Epithelial cell of esophagus (primary cell): ENCODE measurements around the gene EXTL1.

Source experiments
- DNase-seq: peaks from one replicate; pipeline ENCODE4 v3.0.0; 2010; ENCODE audit warnings: low read depth
- H3K4me3 ChIP-seq: 2 replicates; pipeline ENCODE4 v1.5.1; 2011; ENCODE audit warnings: mild to moderate bottlenecking, low read length, control low read depth
- TF ChIP-seq, protein P1 (sequence below): IDR thresholded peaks from 2 replicates; pipeline ENCODE4 v1.5.1; 2011; ENCODE audit warnings: low read depth, mild to moderate bottlenecking, low read length, control low read depth, inconsistent platforms; ENCODE audit not compliant: insufficient read depth; ENCODE audit errors: missing control alignments

EXTL1 gene

DNA sequence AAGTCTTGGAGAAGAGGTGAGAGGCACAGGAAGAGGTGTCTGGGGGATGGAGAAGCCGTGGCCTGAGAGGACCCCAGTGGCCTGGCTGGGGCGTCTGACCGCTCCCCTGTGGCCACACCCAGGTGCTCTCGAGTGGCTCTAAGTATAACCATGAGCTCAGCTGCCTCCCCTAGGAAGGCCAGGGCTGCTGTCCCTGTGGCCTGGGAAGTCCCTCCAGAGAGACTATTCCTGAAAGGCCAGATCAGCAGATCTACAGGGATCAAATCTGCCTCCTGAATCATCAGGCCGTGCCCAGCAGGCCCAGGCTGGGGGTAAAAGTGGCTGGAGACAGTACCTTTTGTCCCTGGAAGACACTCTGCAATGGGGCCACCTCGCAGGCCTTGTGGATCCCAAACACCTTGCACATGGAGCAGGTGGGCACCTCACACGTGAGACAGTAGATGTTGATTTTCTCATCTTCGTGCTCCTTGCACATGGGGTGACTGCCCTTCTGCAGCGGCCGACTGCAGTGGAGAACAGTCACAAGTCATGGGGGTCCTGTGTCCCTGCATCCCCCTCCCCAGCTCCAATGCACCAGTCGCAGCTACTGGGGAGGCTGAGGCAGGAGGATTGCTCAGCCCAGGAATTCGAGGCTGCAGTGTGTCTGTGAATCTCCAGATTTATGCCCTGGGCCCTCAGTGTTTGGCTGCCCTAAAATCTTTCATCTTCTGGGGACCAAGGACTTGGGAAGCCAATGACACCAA is 39.4 kb downstream of the EXTL1 start:
- DNase-seq, result no peak
- TF ChIP-seq, protein P1, sequence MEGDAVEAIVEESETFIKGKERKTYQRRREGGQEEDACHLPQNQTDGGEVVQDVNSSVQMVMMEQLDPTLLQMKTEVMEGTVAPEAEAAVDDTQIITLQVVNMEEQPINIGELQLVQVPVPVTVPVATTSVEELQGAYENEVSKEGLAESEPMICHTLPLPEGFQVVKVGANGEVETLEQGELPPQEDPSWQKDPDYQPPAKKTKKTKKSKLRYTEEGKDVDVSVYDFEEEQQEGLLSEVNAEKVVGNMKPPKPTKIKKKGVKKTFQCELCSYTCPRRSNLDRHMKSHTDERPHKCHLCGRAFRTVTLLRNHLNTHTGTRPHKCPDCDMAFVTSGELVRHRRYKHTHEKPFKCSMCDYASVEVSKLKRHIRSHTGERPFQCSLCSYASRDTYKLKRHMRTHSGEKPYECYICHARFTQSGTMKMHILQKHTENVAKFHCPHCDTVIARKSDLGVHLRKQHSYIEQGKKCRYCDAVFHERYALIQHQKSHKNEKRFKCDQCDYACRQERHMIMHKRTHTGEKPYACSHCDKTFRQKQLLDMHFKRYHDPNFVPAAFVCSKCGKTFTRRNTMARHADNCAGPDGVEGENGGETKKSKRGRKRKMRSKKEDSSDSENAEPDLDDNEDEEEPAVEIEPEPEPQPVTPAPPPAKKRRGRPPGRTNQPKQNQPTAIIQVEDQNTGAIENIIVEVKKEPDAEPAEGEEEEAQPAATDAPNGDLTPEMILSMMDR, result no peak
- no peak overlapping the region for H3K4me3 ChIP-seq

DNA sequence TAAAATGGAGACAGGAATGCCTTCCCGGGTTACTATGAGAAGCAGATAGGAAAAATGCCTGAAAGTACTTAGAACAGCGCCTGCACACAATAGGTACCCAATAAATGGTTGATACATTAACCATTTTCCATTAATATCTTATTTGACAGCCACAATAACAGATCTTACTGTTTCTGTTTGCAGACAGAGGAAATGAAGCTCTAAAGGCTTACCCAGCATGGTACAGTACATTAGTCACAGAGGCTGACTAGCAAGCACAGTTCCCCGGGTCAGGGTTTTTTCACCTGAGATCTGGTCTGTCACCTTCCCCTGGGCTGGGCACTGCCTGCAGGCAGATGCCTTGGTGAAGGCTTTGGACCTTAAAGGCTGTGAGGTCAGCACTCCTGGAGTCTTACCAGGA is 43.0 kb downstream of the EXTL1 start:
- H3K4me3 ChIP-seq, result no peak overlapping the region
- peak; percentile 51 for DNase-seq
- TF ChIP-seq, protein P1, result no peak

DNA sequence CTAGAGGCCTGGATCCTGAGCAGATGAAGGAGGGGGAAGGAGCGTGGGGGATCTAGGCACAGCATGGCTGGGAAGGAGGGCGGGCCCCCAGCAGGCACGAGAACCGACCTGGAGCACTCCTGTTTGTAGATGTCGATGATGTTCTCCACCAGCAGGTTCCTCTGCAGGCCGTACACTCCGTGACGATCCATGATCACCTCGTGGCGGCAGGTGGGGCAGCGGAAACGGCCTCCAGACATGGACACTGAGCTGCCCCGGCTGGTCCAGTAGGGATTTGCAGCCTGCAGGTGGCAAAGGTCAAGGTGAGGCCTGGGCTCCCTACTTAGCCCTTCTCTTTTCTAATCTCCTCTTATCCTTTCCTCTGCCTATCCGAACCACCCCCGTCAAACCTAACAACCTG is 44.6 kb downstream of the EXTL1 start:
- TF ChIP-seq, protein P1, result no peak

DNA sequence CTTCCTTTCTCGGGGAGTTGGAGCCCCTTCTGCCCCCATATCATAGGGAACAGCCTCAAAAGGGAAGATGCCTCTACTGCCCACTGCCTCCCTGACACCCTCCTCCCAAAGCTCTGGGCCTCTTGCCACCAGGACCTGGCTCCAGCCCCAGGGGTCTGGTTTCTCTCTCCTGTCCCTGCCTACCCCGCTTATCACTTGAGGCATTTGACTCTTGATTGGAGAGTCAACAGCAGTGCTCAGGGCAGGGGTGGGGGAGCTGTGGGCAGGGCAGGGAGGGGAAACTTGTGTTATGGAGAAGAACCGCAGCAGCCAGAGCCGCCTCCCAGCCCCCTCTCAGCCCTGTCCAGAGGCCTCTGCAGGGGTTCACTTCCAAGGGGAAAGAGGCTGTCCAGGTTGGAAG is 45.3 kb downstream of the EXTL1 start:
- TF ChIP-seq, protein P1, result no peak
- DNase-seq, result no peak
- no peak overlapping the region for H3K4me3 ChIP-seq

More for the DNA sequence above, 44.6 kb downstream of the EXTL1 start:
- no peak overlapping the region for H3K4me3 ChIP-seq
- no peak for DNase-seq

DNA sequence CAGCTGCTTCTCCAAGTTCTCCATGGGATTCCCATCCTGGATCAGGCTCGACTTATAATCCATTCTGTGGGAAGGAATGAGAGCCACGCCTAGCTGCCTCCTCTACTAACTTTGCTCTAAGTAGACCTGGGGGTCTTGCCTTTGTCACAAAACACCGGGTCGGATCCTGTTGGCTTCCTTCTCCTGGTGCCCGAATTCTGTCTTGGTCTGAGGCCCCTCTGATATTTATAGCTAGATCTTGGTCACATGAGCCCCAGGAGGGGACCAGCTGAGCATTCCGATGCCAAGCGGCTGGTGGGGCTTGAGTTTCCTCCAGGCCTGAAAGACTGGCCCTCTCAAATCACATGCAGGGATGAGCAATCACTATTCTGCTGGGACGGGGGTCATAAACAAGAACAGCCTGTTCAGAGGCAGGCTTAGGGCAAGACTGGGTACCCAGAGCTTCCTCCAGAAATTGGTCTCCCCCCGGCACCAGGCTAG is 45.9 kb downstream of the EXTL1 start, which contains the start of gene TRIM63:
Gene TRIM63 (minus strand): TSS at position 199 of the 480 bp plus-strand sequence. CDS start 136 bp downstream, at position 63.
- no peak for DNase-seq
- no peak within 1 kb of the TSS for H3K4me3 ChIP-seq

DNA sequence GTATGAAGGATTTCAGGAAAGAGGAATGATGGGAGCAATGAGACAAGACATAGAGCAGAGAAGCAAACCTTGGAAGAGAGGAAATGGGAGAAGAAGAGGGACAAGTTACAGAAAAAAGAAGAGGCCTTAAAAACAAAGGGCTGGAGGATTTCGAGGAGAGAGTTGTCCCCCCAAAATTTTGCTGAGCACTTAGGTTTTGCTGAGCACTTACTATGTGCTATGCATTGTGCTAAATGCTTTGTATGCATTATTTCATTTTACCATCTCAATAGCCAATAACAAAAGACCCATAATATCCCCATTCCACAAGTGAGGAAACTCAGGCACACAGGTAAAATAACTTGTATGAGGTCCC is 48.3 kb downstream of the EXTL1 start:
- H3K4me3 ChIP-seq, result no peak overlapping the region
- TF ChIP-seq, protein P1, result no peak
- DNase-seq, result no peak

More for the DNA sequence above, 45.9 kb downstream of the EXTL1 start, which contains the start of gene TRIM63:
- TF ChIP-seq, protein P1, result no peak

DNA sequence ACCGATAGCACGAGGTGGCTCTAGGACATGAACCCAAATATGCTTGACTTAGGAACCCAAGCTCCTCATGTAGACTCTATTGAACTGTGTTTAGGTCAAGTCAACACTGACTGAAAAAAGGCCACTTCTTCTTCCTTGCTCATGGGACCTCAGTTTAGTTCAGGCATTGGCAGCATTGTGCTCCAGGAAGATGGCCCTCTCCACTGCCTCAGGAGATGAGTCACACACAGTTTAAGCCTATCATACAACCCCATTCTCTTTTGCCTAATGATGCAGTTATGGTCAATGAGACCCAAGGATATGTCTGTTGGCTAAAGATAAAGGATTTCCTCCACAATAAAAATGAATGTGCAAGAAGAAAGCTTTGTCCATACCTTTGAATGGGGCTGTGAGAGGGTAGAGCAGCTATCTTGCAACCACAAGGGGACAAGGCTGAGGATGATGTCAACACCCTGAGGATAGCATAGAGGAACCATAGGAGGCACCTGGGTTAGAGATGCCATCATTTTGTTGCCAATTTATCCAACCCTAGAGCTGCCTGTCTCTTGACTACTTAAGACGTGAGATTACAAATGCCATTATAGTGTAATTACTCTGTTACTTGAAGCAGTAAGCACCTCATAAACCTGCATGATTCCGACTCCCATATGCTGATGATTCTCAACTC is 48.9 kb downstream of the EXTL1 start:
- no peak for DNase-seq
- TF ChIP-seq, protein P1, result no peak
- H3K4me3 ChIP-seq, result no peak overlapping the region
